H9 (cell line): ENCODE data around the gene LIMS2. TPM values are rescaled to one million over a fixed set of nuclear protein-coding genes. Genes with fewer than 3 reads are reported as not detected.

ENCODE experiments used
- DNase-seq: peaks from one replicate; pipeline ENCODE4 v3.0.0-alpha.2; 2017
- H2AFZ ChIP-seq: one replicate; pipeline ENCODE4 v1.6.1; 2013; ENCODE audit warnings: mild to moderate bottlenecking, low read length, control low read depth, moderate library complexity
- H2AK5ac ChIP-seq: 2 replicates; pipeline ENCODE4 v1.6.1; 2013; ENCODE audit warnings: low read length, control low read depth, mixed read lengths; ENCODE audit not compliant: insufficient read length
- H2BK120ac ChIP-seq: one replicate; pipeline ENCODE4 v1.6.1; 2013; ENCODE audit warnings: low read depth, mild to moderate bottlenecking, low read length, control low read depth, inconsistent platforms; ENCODE audit not compliant: poor library complexity, severe bottlenecking
- H2BK12ac ChIP-seq: 2 replicates; pipeline ENCODE4 v1.6.1; 2013; ENCODE audit warnings: low read length, control low read depth, mixed read lengths, low read depth; ENCODE audit not compliant: insufficient read length
- H2BK15ac ChIP-seq: 2 replicates; pipeline ENCODE4 v1.6.1; 2013; ENCODE audit warnings: low read depth, low read length, control low read depth
- H2BK20ac ChIP-seq: one replicate; pipeline ENCODE4 v1.6.1; 2013; ENCODE audit warnings: low read depth, mild to moderate bottlenecking, low read length, control low read depth, inconsistent platforms; ENCODE audit not compliant: poor library complexity, severe bottlenecking
- H2BK5ac ChIP-seq: 2 replicates; pipeline ENCODE4 v1.6.1; 2013; ENCODE audit warnings: low read length, control low read depth, mixed read lengths; ENCODE audit not compliant: insufficient read length
- H3K14ac ChIP-seq: 2 replicates; pipeline ENCODE4 v1.6.1; 2013; ENCODE audit warnings: low read length, control low read depth; ENCODE audit not compliant: insufficient read depth
- H3K18ac ChIP-seq: 2 replicates; pipeline ENCODE4 v1.6.1; 2013; ENCODE audit warnings: low read depth, mild to moderate bottlenecking, mixed read lengths, low read length, control low read depth; ENCODE audit not compliant: insufficient read length
- H3K23ac ChIP-seq: 2 replicates; pipeline ENCODE4 v1.6.1; 2013; ENCODE audit warnings: low read length, control low read depth, mixed read lengths, low read depth; ENCODE audit not compliant: insufficient read length
- H3K23me2 ChIP-seq: 2 replicates; pipeline ENCODE4 v1.6.1; 2013; ENCODE audit warnings: low read depth, mild to moderate bottlenecking, mixed read lengths, low read length, control low read depth; ENCODE audit not compliant: insufficient read length, poor library complexity, severe bottlenecking
- H3K27ac ChIP-seq: 2 replicates; pipeline ENCODE4 v1.5.1; 2013; ENCODE audit warnings: low read length, control low read depth, mixed read lengths, low read depth; ENCODE audit not compliant: insufficient read length
- H3K27me3 ChIP-seq: 2 replicates; pipeline ENCODE4 v1.6.1; 2013; ENCODE audit warnings: low read length, control low read depth, inconsistent platforms; ENCODE audit not compliant: insufficient read depth
- H3K4ac ChIP-seq: 2 replicates; pipeline ENCODE4 v1.6.1; 2013; ENCODE audit warnings: low read depth, mild to moderate bottlenecking, control low read depth, inconsistent platforms, low read length, moderate library complexity
- H3K4me1 ChIP-seq: 2 replicates; pipeline ENCODE4 v1.6.1; 2013; ENCODE audit warnings: low read length, control low read depth, inconsistent platforms; ENCODE audit not compliant: insufficient read depth
- H3K4me2 ChIP-seq: 2 replicates; pipeline ENCODE4 v1.6.1; 2013; ENCODE audit warnings: low read length, control low read depth, mixed read lengths; ENCODE audit not compliant: insufficient read length, insufficient read depth
- H3K56ac ChIP-seq: 2 replicates; pipeline ENCODE4 v1.6.1; 2013; ENCODE audit warnings: low read depth, mild to moderate bottlenecking, mixed read lengths, low read length, control low read depth; ENCODE audit not compliant: insufficient read length
- H3K79me1 ChIP-seq: 2 replicates; pipeline ENCODE4 v1.6.1; 2013; ENCODE audit warnings: low read depth, mild to moderate bottlenecking, moderate library complexity, low read length, control low read depth, inconsistent platforms; ENCODE audit not compliant: insufficient read depth, poor library complexity, severe bottlenecking
- H3K79me2 ChIP-seq: 2 replicates; pipeline ENCODE4 v1.6.1; 2013; ENCODE audit warnings: low read length, control low read depth, inconsistent platforms; ENCODE audit not compliant: insufficient read depth
- H3K9ac ChIP-seq: 2 replicates; pipeline ENCODE4 v1.6.1; 2013; ENCODE audit warnings: low read length, control low read depth, mixed read lengths; ENCODE audit not compliant: insufficient read length; ENCODE audit errors: extremely low read depth
- H3K9me3 ChIP-seq: one replicate; pipeline ENCODE4 v1.6.1; 2013; ENCODE audit warnings: low read depth, low read length, inconsistent platforms; ENCODE audit not compliant: control insufficient read depth
- H3T11ph ChIP-seq: one replicate; pipeline ENCODE4 v1.6.1; 2013; ENCODE audit warnings: mild to moderate bottlenecking, low read length, control low read depth, inconsistent platforms
- H4K20me1 ChIP-seq: one replicate; pipeline ENCODE4 v1.6.1; 2013; ENCODE audit not compliant: control insufficient read depth, insufficient read length, insufficient read depth
- H4K5ac ChIP-seq: 2 replicates; pipeline ENCODE4 v1.6.1; 2013; ENCODE audit warnings: low read depth, mild to moderate bottlenecking, mixed read lengths, low read length, control low read depth; ENCODE audit not compliant: insufficient read length
- H4K8ac ChIP-seq: replicated peaks from 2 replicates; pipeline ENCODE4 v1.6.1; 2013; ENCODE audit warnings: low read length, control low read depth, mixed read lengths, low read depth; ENCODE audit not compliant: insufficient read length
- H4K91ac ChIP-seq: 2 replicates; pipeline ENCODE4 v1.6.1; 2013; ENCODE audit warnings: low read depth, mild to moderate bottlenecking, moderate library complexity, mixed read lengths, low read length, control low read depth; ENCODE audit not compliant: insufficient read length
- H3K27ac Mint-ChIP-seq, 3 experiments: 2 replicates in 2 of 3; 3 replicates in 1 of 3; pipeline ENCODE4 v1.8.0; 2020 to 2021; ENCODE audit warnings: mixed read lengths in 3 of 3, mild to moderate bottlenecking in 1 of 3, moderate library complexity in 1 of 3
- H3K27me3 Mint-ChIP-seq: 2 replicates; pipeline ENCODE4 v1.8.0; 2021; ENCODE audit warnings: low read depth, mild to moderate bottlenecking, moderate library complexity, mixed read lengths
- H3K36me3 Mint-ChIP-seq, 3 experiments: 2 replicates in 2 of 3; 3 replicates in 1 of 3; pipeline ENCODE4 v1.8.0; 2020 to 2021; ENCODE audit warnings: low read depth in 3 of 3, mixed read lengths in 3 of 3; ENCODE audit not compliant: insufficient read depth in 1 of 3
- H3K4me1 Mint-ChIP-seq, 2 experiments: 2 replicates each; pipeline ENCODE4 v1.8.0; 2020; ENCODE audit warnings: mixed read lengths in 2 of 2
- H3K4me3 Mint-ChIP-seq, 2 experiments: 2 replicates in 1 of 2; 3 replicates in 1 of 2; pipeline ENCODE4 v1.8.0; 2020 to 2021; ENCODE audit warnings: mild to moderate bottlenecking in 2 of 2, mixed read lengths in 2 of 2, moderate library complexity in 1 of 2
- H3K9me3 Mint-ChIP-seq, 2 experiments: 2 replicates in 1 of 2; 3 replicates in 1 of 2; pipeline ENCODE4 v1.8.0; 2020; ENCODE audit warnings: mild to moderate bottlenecking in 2 of 2, mixed read lengths in 2 of 2, moderate library complexity in 1 of 2
- CTCF ChIP-seq: fragments of 200-600 bp; sonication (generic); conservative IDR thresholded peaks from 3 replicates; pipeline ENCODE4 v1.8.0; 2021; ENCODE audit warnings: antibody characterized with exemption, mild to moderate bottlenecking
- whole genome bisulfite sequencing: extraction: QIAGEN DNeasy Blood & Tissue Kit; methylation state at CpG from one replicate; pipeline ENCODE4 v1.1.7; 2013; ENCODE audit warnings: missing lambda C conversion rate, low lambda C conversion rate, mixed read lengths; ENCODE audit not compliant: insufficient read length; ENCODE audit errors: extremely low coverage; 5-methylcytosine and 5-hydroxymethylcytosine counted together
- total RNA-seq: library from RNA; stranded (reverse); gene quantifications from 2 replicates; pipeline ENCODE4 v1.2.1, GENCODE V29; 2021

LIMS2 gene
- total RNA-seq, 1 experiment from 2014 or later: 5.9 TPM

GRCh38 chr2:127632592-127633489 lies 42.5 kb downstream of the LIMS2 start:
- Histone ChIP-seq H2AFZ (no peak overlapping the region), H3K23ac (no peak overlapping the region), H3K18ac (no peak overlapping the region), H3K4me1 (no peaks in the 10 kb centered on the region), H2BK120ac (no peak overlapping the region), H2AK5ac (no peak overlapping the region), H4K20me1 (no peaks in the 10 kb centered on the region), H3K23me2 (no peaks in the 10 kb centered on the region), H2BK5ac (no peak overlapping the region), H3K9ac (no peak overlapping the region), H3K27ac (no peak overlapping the region), H3K4ac (no peak overlapping the region), H2BK15ac (no peak overlapping the region), H2BK20ac (no peak overlapping the region), H3K79me1 (no peaks in the 10 kb centered on the region), H4K5ac (no peak overlapping the region), H3T11ph (no peak overlapping the region), H4K91ac (no peak overlapping the region), H3K9me3 (no peaks in the 10 kb centered on the region), H3K27me3 (no peaks in the 10 kb centered on the region), H2BK12ac (no peak overlapping the region), H4K8ac (no peak overlapping the region), H3K56ac (no peak overlapping the region), H3K14ac (no peak overlapping the region; the same call in 1 of the 2 replicates), H3K79me2 (no peaks in the 10 kb centered on the region), H3K4me2 (no peak overlapping the region)
- no peaks in the 10 kb centered on the region for H3K36me3 Mint-ChIP-seq
- H3K27ac Mint-ChIP-seq: peak overlapping the region in 1 of 3 experiments; percentile 61; a peak in 1 of 7 replicates
- DNase-seq: no peak
- peaks cover 2 to 3% of the 10 kb centered on the region in 2 experiments for H3K4me1 Mint-ChIP-seq
- H3K9me3 Mint-ChIP-seq: no peaks in the 10 kb centered on the region
- H3K4me3 Mint-ChIP-seq: no peak overlapping the region
- whole genome bisulfite sequencing: no CpG with 5 or more reads among the region's 25 CpGs
- no peak for TF ChIP-seq CTCF
- H3K27me3 Mint-ChIP-seq: no peaks in the 10 kb centered on the region
